Neural progenitor cell (in vitro differentiated cells): ENCODE results near the gene PIM3. TPM values are rescaled to one million over a fixed set of nuclear protein-coding genes. Genes with fewer than 3 reads are reported as not detected.
A peak's percentile ranks its signal among the peaks of the same experiment; 100 is the strongest.

ENCODE experiments used
- DNase-seq: peaks from one replicate; pipeline ENCODE4 v3.0.0-alpha.2; 2016; ENCODE audit warnings: low spot score
- H2AFZ ChIP-seq: fragments of 200-600 bp; sonication (generic); replicated peaks from 2 replicates; pipeline ENCODE4 v1.6.1; 2016; ENCODE audit warnings: antibody characterized with exemption
- H3F3A ChIP-seq: fragments of 200-600 bp; sonication (generic); 2 replicates; pipeline ENCODE4 v1.6.1; 2016; ENCODE audit warnings: antibody characterized with exemption, low read depth
- H3K27ac ChIP-seq: fragments of 200-600 bp; sonication (generic); 2 replicates; pipeline ENCODE4 v1.5.1; 2016; ENCODE audit warnings: mild to moderate bottlenecking
- H3K27me3 ChIP-seq: fragments of 200-600 bp; sonication (generic); 2 replicates; pipeline ENCODE4 v1.6.1; 2016; ENCODE audit warnings: mild to moderate bottlenecking, moderate library complexity
- H3K36me3 ChIP-seq: fragments of 200-600 bp; sonication (generic); 2 replicates; pipeline ENCODE4 v1.5.1; 2016
- H3K4me1 ChIP-seq: fragments of 200-600 bp; sonication (generic); 2 replicates; pipeline ENCODE4 v1.6.1; 2016; ENCODE audit warnings: mixed run types
- H3K4me2 ChIP-seq: fragments of 200-600 bp; sonication (generic); 2 replicates; pipeline ENCODE4 v1.6.1; 2016
- H3K4me3 ChIP-seq: fragments of 200-600 bp; sonication (generic); 2 replicates; pipeline ENCODE4 v1.5.1; 2016
- H3K79me2 ChIP-seq: fragments of 200-600 bp; sonication (generic); 2 replicates; pipeline ENCODE4 v1.6.1; 2016; ENCODE audit warnings: low read depth
- H3K9ac ChIP-seq: fragments of 200-600 bp; sonication (generic); 2 replicates; pipeline ENCODE4 v1.6.1; 2016
- H3K9me3 ChIP-seq: fragments of 200-600 bp; sonication (generic); 2 replicates; pipeline ENCODE4 v1.5.1; 2016; ENCODE audit warnings: low read depth
- H4K20me1 ChIP-seq: fragments of 200-600 bp; sonication (generic); 2 replicates; pipeline ENCODE4 v1.6.1; 2016; ENCODE audit warnings: low read depth
- H3K27ac Mint-ChIP-seq: 3 replicates; pipeline ENCODE4 v1.8.0; 2021; ENCODE audit warnings: mixed read lengths
- H3K27me3 Mint-ChIP-seq: 2 replicates; pipeline ENCODE4 v1.8.0; 2022; ENCODE audit warnings: low read depth, mild to moderate bottlenecking, inconsistent platforms, moderate library complexity, mixed read lengths; ENCODE audit not compliant: insufficient read depth
- H3K36me3 Mint-ChIP-seq: 3 replicates; pipeline ENCODE4 v1.8.0; 2021; ENCODE audit warnings: mixed read lengths
- H3K4me1 Mint-ChIP-seq: 3 replicates; pipeline ENCODE4 v1.8.0; 2021; ENCODE audit warnings: mixed read lengths
- H3K4me3 Mint-ChIP-seq: 3 replicates; pipeline ENCODE4 v1.8.0; 2021; ENCODE audit warnings: mild to moderate bottlenecking, moderate library complexity, mixed read lengths
- H3K9me3 Mint-ChIP-seq: 3 replicates; pipeline ENCODE4 v1.8.0; 2020; ENCODE audit warnings: mixed read lengths
- EZH2 ChIP-seq: fragments of 200-600 bp; sonication (generic); IDR thresholded peaks from 2 replicates; pipeline ENCODE4 v1.6.1; 2017; ENCODE audit warnings: antibody characterized with exemption, mild to moderate bottlenecking, moderate library complexity
- EZH2phosphoT487 ChIP-seq: fragments of 200-600 bp; sonication (generic); IDR thresholded peaks from 2 replicates; pipeline ENCODE4 v1.6.1; 2017; ENCODE audit warnings: antibody characterized with exemption
- total RNA-seq: library from RNA; depleted of rRNA; stranded (reverse); fragments of >200 nt; gene quantifications from 2 replicates; pipeline ENCODE4 v1.2.3, GENCODE V29; 2015; ENCODE audit warnings: low replicate concordance
- TF ChIP-seq, protein P1 (sequence below): fragments of 200-600 bp; sonication (generic); IDR thresholded peaks from 2 replicates; pipeline ENCODE4 v1.5.1; 2017; ENCODE audit warnings: antibody characterized with exemption, mild to moderate bottlenecking

The PIM3 gene
- total RNA-seq, 1 donor from 2014 or later: 15.1 TPM

DNA sequence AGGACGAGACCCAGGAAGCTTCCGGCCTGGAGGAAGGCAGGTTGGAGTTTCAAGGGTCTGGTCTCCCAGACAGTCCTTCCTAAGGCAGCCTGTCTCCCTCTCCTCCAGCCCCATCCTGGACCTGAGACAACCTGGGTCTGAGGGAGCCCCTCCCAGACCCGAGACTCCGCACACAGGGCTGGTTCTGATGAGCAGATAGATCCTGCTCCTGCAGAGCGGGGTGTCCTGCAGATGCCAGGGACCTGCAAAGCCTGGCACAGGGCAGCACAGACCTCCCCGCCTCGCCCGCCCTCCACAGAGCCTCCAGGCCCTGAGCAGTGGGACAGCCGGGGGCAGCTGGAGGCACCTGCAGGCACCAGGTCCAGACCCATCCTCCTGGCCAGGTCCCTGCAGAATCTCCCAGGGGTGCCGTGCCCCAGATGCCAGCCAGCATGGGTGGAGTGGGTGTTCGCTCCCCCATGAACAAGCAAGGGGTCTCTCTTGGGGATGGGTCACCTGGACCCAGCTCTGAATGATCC lies 7.8 kb downstream of the PIM3 start:
- Mint-ChIP-seq H3K27me3 (peaks cover 12% of the 10 kb centered on the region), H3K27ac (peak overlapping the region; percentile 43), H3K4me1 (peaks cover 12% of the 10 kb centered on the region), H3K4me3 (no peak overlapping the region), H3K36me3 (peaks cover 4% of the 10 kb centered on the region), H3K9me3 (no peaks in the 10 kb centered on the region)
- Histone ChIP-seq H3K4me3 (no peak overlapping the region), H3K79me2 (peaks cover 6% of the 10 kb centered on the region), H3K27ac (no peak overlapping the region), H3K9ac (no peak overlapping the region), H3K36me3 (no peaks in the 10 kb centered on the region), H3F3A (peaks cover 12% of the 10 kb centered on the region), H2AFZ (no peak overlapping the region), H3K4me1 (peaks cover 14% of the 10 kb centered on the region), H4K20me1 (peaks cover 40% of the 10 kb centered on the region), H3K4me2 (no peak overlapping the region), H3K27me3 (peaks cover 37% of the 10 kb centered on the region), H3K9me3 (no peaks in the 10 kb centered on the region)
- no peak for DNase-seq
- TF ChIP-seq EZH2: no peak
- no peak for TF ChIP-seq EZH2phosphoT487
- TF ChIP-seq, protein P1, sequence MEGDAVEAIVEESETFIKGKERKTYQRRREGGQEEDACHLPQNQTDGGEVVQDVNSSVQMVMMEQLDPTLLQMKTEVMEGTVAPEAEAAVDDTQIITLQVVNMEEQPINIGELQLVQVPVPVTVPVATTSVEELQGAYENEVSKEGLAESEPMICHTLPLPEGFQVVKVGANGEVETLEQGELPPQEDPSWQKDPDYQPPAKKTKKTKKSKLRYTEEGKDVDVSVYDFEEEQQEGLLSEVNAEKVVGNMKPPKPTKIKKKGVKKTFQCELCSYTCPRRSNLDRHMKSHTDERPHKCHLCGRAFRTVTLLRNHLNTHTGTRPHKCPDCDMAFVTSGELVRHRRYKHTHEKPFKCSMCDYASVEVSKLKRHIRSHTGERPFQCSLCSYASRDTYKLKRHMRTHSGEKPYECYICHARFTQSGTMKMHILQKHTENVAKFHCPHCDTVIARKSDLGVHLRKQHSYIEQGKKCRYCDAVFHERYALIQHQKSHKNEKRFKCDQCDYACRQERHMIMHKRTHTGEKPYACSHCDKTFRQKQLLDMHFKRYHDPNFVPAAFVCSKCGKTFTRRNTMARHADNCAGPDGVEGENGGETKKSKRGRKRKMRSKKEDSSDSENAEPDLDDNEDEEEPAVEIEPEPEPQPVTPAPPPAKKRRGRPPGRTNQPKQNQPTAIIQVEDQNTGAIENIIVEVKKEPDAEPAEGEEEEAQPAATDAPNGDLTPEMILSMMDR: no peak

DNA sequence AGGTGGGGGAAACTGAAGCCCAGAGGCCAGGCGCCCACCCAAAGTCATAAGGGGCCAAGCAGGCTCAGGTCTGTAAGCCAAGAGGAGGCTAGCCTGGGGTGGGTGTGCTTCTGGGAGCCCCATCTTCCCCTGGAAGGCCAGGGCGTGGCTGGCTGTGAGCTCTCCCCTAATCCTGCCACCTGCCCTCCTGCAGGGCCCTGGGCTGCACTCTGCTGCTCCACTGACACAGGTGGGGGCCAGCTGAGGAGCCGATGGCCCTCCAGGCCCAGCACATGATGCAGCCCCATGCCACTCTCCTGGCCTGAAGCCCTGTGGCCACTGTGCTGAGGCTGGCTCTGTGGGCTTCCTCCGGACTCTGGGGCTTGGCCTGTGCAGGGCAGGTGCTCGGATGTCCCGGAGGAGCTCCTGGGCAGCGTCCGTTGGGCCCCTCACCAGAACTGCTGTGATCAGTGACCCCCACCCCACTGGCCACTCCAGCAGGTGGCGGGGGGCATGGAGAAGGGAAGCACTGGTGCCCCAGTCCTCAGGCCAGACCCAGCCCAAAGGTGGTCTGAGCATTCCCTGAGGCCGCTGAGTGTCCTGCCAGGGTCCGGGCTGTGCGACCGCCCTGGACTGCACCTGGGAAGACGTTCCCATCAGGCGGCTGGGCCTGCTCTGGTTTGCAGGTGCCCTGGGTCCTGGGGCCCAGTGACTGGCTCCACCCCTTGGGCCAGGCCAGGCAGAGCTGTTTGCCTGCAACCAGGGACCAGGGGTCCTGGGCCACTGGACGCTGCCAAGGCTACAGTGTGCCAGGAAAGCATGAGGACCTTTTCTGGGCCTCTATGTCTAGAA lies 8.5 kb downstream of the PIM3 start:
- H3K27ac ChIP-seq: no peak overlapping the region
- H3K4me3 Mint-ChIP-seq: no peak overlapping the region
- peaks cover 38% of the 10 kb centered on the region for H3K27me3 ChIP-seq
- H3K9ac ChIP-seq: no peak overlapping the region
- TF ChIP-seq EZH2: no peak
- TF ChIP-seq, protein P1: no peak
- TF ChIP-seq EZH2phosphoT487: no peak
- peaks cover 9% of the 10 kb centered on the region for H3K4me1 Mint-ChIP-seq
- peaks cover 15% of the 10 kb centered on the region for H3F3A ChIP-seq
- no peaks in the 10 kb centered on the region for H3K9me3 ChIP-seq
- H3K36me3 Mint-ChIP-seq: peaks cover 2% of the 10 kb centered on the region
- peaks cover 14% of the 10 kb centered on the region for H3K4me1 ChIP-seq
- no peaks in the 10 kb centered on the region for H3K9me3 Mint-ChIP-seq
- no peaks in the 10 kb centered on the region for H3K79me2 ChIP-seq
- no peaks in the 10 kb centered on the region for H3K36me3 ChIP-seq
- H3K4me2 ChIP-seq: no peak overlapping the region
- no peak overlapping the region for H3K27ac Mint-ChIP-seq
- DNase-seq: peak; percentile 3
- H3K27me3 Mint-ChIP-seq: peaks cover 10% of the 10 kb centered on the region
- H3K4me3 ChIP-seq: no peak overlapping the region
- H2AFZ ChIP-seq: no peak overlapping the region
- peaks cover 33% of the 10 kb centered on the region for H4K20me1 ChIP-seq

DNA sequence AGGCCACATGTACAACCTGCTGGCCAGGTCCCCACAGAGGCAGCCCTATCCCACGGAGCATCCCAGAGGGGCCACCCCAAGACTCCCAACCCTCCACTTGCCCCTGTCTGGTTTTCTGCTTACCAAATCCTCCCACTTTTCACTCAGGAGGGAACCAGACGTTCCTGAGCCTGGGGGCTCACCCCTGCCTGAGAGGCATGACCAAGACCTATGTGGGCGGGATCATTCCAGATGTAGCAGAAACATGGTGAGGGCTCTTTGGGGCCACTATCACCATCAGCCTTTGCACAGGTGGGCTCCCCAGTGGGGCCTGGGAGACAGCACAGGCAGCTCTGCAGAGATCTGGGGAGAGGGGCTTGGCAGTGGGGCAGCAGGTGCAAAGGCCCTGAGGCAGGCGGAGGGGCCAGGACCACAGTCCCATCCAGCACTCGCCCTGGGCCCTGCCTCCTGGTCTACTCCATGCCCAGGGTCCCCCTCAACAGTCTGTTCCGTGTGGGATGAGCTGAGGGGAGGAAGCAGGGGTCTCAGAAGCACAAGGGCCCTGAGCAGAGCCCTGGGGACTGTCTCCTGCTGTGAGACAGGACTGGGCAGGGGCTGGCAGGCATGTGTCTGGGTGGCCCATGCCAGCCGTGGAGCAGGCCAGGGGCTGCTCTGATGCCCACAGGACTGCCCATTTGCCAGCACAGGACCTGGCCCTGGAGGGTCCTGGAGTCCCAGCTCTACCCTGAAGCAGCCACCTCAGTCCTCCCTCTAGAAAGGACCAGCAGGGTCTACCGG lies 9.4 kb downstream of the PIM3 start:
- Histone ChIP-seq H3K4me1 (peaks cover 14% of the 10 kb centered on the region), H3K4me2 (no peak overlapping the region), H3F3A (peaks cover 15% of the 10 kb centered on the region), H3K79me2 (no peaks in the 10 kb centered on the region), H3K27ac (no peak overlapping the region), H3K4me3 (no peak overlapping the region), H3K36me3 (no peaks in the 10 kb centered on the region), H2AFZ (no peak overlapping the region), H3K27me3 (peaks cover 38% of the 10 kb centered on the region), H3K9me3 (no peaks in the 10 kb centered on the region), H3K9ac (no peak overlapping the region), H4K20me1 (peaks cover 24% of the 10 kb centered on the region)
- no peaks in the 10 kb centered on the region for H3K9me3 Mint-ChIP-seq
- H3K27ac Mint-ChIP-seq: no peak overlapping the region
- peaks cover 9% of the 10 kb centered on the region for H3K4me1 Mint-ChIP-seq
- DNase-seq: no peak
- H3K27me3 Mint-ChIP-seq: peaks cover 10% of the 10 kb centered on the region
- H3K4me3 Mint-ChIP-seq: peak overlapping the region; percentile 78
- H3K36me3 Mint-ChIP-seq: peaks cover 2% of the 10 kb centered on the region
- TF ChIP-seq EZH2phosphoT487 (no peak), EZH2 (no peak)
- TF ChIP-seq, protein P1: no peak
